Measurements from ENCODE around the gene FMNL3. TPM values are rescaled to one million over a fixed set of nuclear protein-coding genes. Genes with fewer than 3 reads are reported as not detected.

FMNL3 gene
- total RNA-seq, 4 donors from 2014 or later, result 3.2 to 8.4 (median 6.7) TPM

DNA sequence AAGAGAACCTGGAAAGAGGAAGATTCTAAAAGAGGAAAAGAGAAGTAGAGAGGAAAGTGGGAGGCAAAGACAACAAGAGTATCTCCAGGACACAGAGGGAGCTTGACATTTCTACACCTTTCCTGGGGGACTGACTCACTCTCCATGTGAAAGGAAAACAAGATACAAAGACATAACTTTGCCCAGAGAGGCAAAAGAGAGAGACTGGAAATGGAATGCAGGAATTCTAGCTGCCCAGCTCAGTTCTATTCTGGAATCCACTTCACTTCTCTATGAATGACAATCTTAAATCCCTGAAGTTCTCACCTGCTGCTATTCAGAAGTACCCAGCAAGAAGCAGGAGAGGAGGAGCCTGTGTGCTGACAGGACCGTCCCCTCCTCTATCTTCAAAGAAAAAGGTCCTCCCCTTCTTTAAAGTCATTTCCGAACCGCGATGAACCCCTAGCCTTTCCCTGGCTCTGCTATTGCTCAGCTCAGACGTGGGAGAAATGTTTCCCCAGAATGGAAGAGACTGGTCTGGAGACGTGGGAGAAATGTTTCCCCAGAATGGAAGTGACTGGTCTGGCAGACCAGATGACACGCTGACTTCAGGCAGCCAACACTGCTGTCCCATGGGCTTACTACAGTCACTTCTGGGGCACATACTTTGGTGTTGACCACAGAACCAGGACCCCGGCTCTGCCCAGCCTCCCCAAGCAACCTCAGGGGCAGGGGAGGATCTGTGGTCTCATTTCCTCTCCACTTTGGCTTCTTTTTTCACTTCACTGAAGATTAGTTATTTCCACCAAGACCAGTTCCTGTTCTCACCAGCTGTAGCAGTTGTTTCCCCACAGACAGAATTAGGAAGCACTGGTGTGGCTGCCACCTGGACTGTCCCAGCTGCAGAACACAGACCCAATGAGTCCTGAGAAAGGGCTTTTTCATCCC is 8.3 kb downstream of the FMNL3 start:
- Histone ChIP-seq H3K9me3 (no peaks in the 10 kb centered on the region), H3K27me3 (no peaks in the 10 kb centered on the region), H3K4me3 (no peak overlapping the region), H3K27ac (no peak overlapping the region), H3K4me1 (peaks cover 24% of the 10 kb centered on the region), H3K36me3 (no peaks in the 10 kb centered on the region)
- 43% methylated on average over 8 of the region's 8 CpGs for WGBS
- TF ChIP-seq, protein P1, sequence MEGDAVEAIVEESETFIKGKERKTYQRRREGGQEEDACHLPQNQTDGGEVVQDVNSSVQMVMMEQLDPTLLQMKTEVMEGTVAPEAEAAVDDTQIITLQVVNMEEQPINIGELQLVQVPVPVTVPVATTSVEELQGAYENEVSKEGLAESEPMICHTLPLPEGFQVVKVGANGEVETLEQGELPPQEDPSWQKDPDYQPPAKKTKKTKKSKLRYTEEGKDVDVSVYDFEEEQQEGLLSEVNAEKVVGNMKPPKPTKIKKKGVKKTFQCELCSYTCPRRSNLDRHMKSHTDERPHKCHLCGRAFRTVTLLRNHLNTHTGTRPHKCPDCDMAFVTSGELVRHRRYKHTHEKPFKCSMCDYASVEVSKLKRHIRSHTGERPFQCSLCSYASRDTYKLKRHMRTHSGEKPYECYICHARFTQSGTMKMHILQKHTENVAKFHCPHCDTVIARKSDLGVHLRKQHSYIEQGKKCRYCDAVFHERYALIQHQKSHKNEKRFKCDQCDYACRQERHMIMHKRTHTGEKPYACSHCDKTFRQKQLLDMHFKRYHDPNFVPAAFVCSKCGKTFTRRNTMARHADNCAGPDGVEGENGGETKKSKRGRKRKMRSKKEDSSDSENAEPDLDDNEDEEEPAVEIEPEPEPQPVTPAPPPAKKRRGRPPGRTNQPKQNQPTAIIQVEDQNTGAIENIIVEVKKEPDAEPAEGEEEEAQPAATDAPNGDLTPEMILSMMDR (IDR thresholded peaks at IDR 0.05), result no peak
- TF ChIP-seq EP300 (IDR thresholded peaks at IDR 0.05), result no peak
- TF ChIP-seq POLR2AphosphoS5 (IDR thresholded peaks at IDR 0.05), result no peak
- no peak for TF ChIP-seq POLR2A (IDR thresholded peaks at IDR 0.05)
- no peak for DNase-seq (ENCODE audit: low spot score in 2 of 2)

DNA sequence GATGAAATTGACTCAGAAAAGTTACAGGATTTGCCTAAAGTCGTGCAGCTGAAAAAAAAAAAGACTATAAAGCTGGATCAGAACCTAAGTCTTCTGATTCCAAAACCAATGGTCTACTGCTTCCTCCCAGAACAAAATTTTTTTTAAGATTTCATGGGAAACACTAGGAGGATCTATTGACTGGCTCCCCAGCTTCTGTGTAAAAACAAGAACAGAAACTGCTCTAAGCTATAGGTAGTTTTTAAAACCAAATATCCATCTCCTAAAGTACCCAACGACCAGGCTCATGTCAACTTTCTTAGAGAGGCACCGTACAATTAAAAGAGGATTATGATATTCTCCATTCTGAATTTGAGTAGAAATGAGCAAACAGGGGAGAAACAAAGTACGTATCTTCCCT is 9.4 kb downstream of the FMNL3 start:
- peaks cover 20% of the 10 kb centered on the region for H3K4me1 ChIP-seq
- H3K36me3 ChIP-seq, result no peaks in the 10 kb centered on the region
- no peaks in the 10 kb centered on the region for H3K9me3 ChIP-seq
- DNase-seq (ENCODE audit: low spot score in 2 of 2), result no peak
- TF ChIP-seq EP300 (IDR thresholded peaks at IDR 0.05) (no peak), POLR2A (IDR thresholded peaks at IDR 0.05) (no peak), POLR2AphosphoS5 (IDR thresholded peaks at IDR 0.05) (no peak)
- TF ChIP-seq, protein P1 (IDR thresholded peaks at IDR 0.05), result no peak
- H3K27ac ChIP-seq, result no peak overlapping the region
- H3K27me3 ChIP-seq, result no peaks in the 10 kb centered on the region
- H3K4me3 ChIP-seq, result no peak overlapping the region
- WGBS, result 78% methylated on average over 4 of the region's 4 CpGs

DNA sequence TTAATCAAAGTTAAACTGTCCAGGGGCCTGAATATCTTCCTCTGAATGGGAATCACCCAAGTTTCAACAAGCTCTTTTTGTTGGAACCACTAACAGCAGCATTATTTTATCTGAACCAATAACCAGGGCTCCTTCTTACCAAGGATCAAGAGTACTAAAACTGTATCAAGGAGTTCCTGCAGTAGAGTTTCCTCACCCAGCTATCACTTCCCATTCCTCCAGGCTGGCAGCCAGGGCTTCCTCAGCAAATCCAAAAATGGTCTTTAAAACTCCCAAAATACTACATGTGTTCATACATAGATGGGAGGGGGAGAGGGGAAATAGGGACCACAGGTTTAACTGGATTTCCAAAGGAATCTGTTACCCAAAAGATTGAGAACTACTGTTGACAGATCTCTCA is 10.5 kb downstream of the FMNL3 start:
- TF ChIP-seq, protein P1 (IDR thresholded peaks at IDR 0.05), result no peak
- TF ChIP-seq EP300 (IDR thresholded peaks at IDR 0.05) (no peak), POLR2AphosphoS5 (IDR thresholded peaks at IDR 0.05) (no peak), POLR2A (IDR thresholded peaks at IDR 0.05) (no peak)
- Histone ChIP-seq H3K27ac (no peak overlapping the region), H3K9me3 (no peaks in the 10 kb centered on the region), H3K4me3 (no peak overlapping the region), H3K4me1 (peaks cover 15% of the 10 kb centered on the region), H3K36me3 (no peaks in the 10 kb centered on the region), H3K27me3 (no peaks in the 10 kb centered on the region)
- no peak for DNase-seq (ENCODE audit: low spot score in 2 of 2)

DNA sequence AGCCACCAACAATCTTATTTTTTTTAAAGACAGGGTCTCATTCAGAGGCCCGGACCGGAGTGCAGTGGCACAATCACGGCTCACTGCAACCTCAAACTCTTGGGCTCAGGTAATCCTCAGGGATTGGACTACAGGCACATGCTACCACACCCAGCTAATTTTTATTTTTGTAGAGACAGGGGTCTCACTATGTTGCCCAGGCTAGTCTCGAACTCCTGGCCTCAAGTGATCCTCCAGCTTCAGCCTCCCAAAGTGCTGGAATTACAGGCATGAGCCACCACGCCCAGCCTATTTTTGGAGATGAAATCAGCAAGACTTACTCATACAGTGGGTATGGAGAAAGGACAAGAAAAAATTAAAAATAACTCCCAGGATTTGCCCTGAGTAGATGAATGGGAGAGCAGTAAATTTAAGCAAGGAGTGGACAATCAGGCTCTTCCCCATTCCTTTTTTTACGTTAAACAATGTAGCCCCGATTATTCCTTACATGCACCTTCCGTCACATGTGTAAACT is 13.2 kb downstream of the FMNL3 start:
- Histone ChIP-seq H3K4me3 (no peak overlapping the region), H3K4me1 (peaks cover 10% of the 10 kb centered on the region), H3K36me3 (no peaks in the 10 kb centered on the region), H3K27ac (no peak overlapping the region), H3K9me3 (no peaks in the 10 kb centered on the region), H3K27me3 (no peaks in the 10 kb centered on the region)
- WGBS, result 87% methylated on average over 8 of the region's 8 CpGs
- TF ChIP-seq, protein P1 (IDR thresholded peaks at IDR 0.05), result no peak
- TF ChIP-seq POLR2A (IDR thresholded peaks at IDR 0.05) (no peak), POLR2AphosphoS5 (IDR thresholded peaks at IDR 0.05) (no peak), EP300 (IDR thresholded peaks at IDR 0.05) (no peak)
- no peak for DNase-seq (ENCODE audit: low spot score in 2 of 2)

DNA sequence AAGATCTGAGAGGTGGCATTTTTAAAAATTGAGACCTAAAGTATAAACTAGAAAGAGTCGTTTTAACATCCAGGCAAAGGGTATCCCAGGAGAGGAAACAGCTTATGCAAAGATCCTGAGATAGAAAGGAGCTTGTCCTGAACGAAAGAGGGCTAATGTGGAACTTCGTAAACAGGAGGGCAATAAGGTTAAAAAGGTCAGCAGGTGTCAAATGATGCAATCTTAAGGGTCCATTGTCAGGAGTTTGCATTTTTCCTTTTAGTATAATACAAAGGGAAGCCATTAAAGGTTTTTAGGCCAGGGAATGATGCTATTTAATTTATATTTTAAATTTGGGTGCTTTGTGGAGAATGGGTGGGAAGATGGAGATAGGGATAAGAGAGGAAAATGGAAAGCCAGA is 14.4 kb downstream of the FMNL3 start:
- no peaks in the 10 kb centered on the region for H3K4me1 ChIP-seq
- no peak overlapping the region for H3K27ac ChIP-seq
- H3K27me3 ChIP-seq, result no peaks in the 10 kb centered on the region
- no peak overlapping the region for H3K4me3 ChIP-seq
- no peaks in the 10 kb centered on the region for H3K9me3 ChIP-seq
- 70% methylated on average over 3 of the region's 3 CpGs for WGBS
- no peaks in the 10 kb centered on the region for H3K36me3 ChIP-seq
- TF ChIP-seq EP300 (IDR thresholded peaks at IDR 0.05) (no peak), POLR2AphosphoS5 (IDR thresholded peaks at IDR 0.05) (no peak), POLR2A (IDR thresholded peaks at IDR 0.05) (no peak)
- TF ChIP-seq, protein P1 (IDR thresholded peaks at IDR 0.05), result no peak
- DNase-seq (ENCODE audit: low spot score in 2 of 2), result no peak
